Left kidney (tissue), 2 donors: Measurements from ENCODE around the gene LRRC4B. TPM values are rescaled to one million over a fixed set of nuclear protein-coding genes. Genes with fewer than 3 reads are reported as not detected.
"Not testable (repeated sequence)": the region's sequence is repeated elsewhere in the genome, so short reads cannot be mapped to it uniquely, and the experiment has no call there.

Experiments used
- DNase-seq: peaks from one replicate; pipeline ENCODE4 v3.0.0-alpha.2; 2013
- polyA plus RNA-seq: library from polyadenylated mRNA; unstranded; fragments of 120-200 nt; gene quantifications from one replicate; pipeline ENCODE4 v1.2.1, GENCODE V29; 2013; ENCODE audit not compliant: insufficient read length

Gene LRRC4B
- polyA plus RNA-seq, 1 donor = 14.2 TPM

- DNase-seq = not testable (repeated sequence)
Observed at GRCh38 chr19:50528052-50528451, 40.2 kb downstream of the LRRC4B start.

GRCh38 chr19:50522881-50523280, 45.4 kb downstream of the LRRC4B start:
- DNase-seq = no peak

- DNase-seq = no peak
Observed at GRCh38 chr19:50520822-50521465, 47.3 kb downstream of the LRRC4B start.

- no peak for DNase-seq
Observed at GRCh38 chr19:50519006-50519575, 49.1 kb downstream of the LRRC4B start.

GRCh38 chr19:50518091-50519005, 49.9 kb downstream of the LRRC4B start:
- DNase-seq = no peak

GRCh38 chr19:50517704-50518075, 50.5 kb downstream of the LRRC4B start:
- DNase-seq = no peak

- DNase-seq = no peak
Observed at GRCh38 chr19:50516964-50517703, 51.1 kb downstream of the LRRC4B start.

- no peak for DNase-seq
Observed at GRCh38 chr19:50516456-50516855, 51.8 kb downstream of the LRRC4B start.

- no peak for DNase-seq
Observed at GRCh38 chr19:50515168-50515561, 53.1 kb downstream of the LRRC4B start.

- no peak for DNase-seq
Observed at GRCh38 chr19:50514346-50515167, 53.7 kb downstream of the LRRC4B start.

GRCh38 chr19:50513746-50514345, 54.4 kb downstream of the LRRC4B start, which contains the start of gene ASPDH:
ASPDH (minus strand) TSS chr19:50513913; CDS start chr19:50513823, 90 bp downstream.
- no peak for DNase-seq

GRCh38 chr19:50512999-50513745, 55.1 kb downstream of the LRRC4B start:
- no peak for DNase-seq

- DNase-seq = no peak
Observed at GRCh38 chr19:50512112-50512998, 55.9 kb downstream of the LRRC4B start.

- DNase-seq = peak; percentile 98
Observed at GRCh38 chr19:50511069-50511822, 57.0 kb downstream of the LRRC4B start, which contains the start of gene JOSD2. JOSD2 (minus strand) TSS chr19:50511191; CDS start chr19:50510431, 760 bp downstream.

- DNase-seq = peak; percentile 81
Observed at GRCh38 chr19:50510700-50511068, 57.6 kb downstream of the LRRC4B start.

GRCh38 chr19:50510121-50510670, 58.0 kb downstream of the LRRC4B start:
- DNase-seq = no peak

- no peak for DNase-seq
Observed at GRCh38 chr19:50509366-50509765, 58.9 kb downstream of the LRRC4B start.

GRCh38 chr19:50508843-50509190, 59.4 kb downstream of the LRRC4B start:
- no peak for DNase-seq
